Natural killer cell (primary cell): ENCODE data around the gene TRIM3. TPM values are rescaled to one million over a fixed set of nuclear protein-coding genes. Genes with fewer than 3 reads are reported as not detected.
A peak's percentile ranks its signal among the peaks of the same experiment; 100 is the strongest.

Source experiments
- ATAC-seq, 3 donors: fragments of 150-1000 bp in 2 of 3; fragments of 200-7000 bp in 1 of 3; cut with Tn5 transposase; 1 replicate in 1 of 3; 2 replicates in 2 of 3; pipeline ENCODE4 v1.10.0; 2021; ENCODE audit warnings: mild to moderate bottlenecking in 2 of 3, moderate library complexity in 2 of 3
- DNase-seq, 2 donors: peaks; one replicate each; pipeline versions ENCODE4 v3.0.0 to v3.0.0-alpha.2; 2013 to 2021; ENCODE audit warnings: mixed read lengths in 1 of 2
- H3K27ac ChIP-seq: one replicate; pipeline ENCODE4 v1.5.1; 2013; ENCODE audit warnings: mild to moderate bottlenecking, low read length
- H3K27me3 ChIP-seq: one replicate; pipeline ENCODE4 v1.6.1; 2013; ENCODE audit warnings: low read length; ENCODE audit not compliant: control insufficient read depth, insufficient read depth
- H3K36me3 ChIP-seq: one replicate; pipeline ENCODE4 v1.6.1; 2013; ENCODE audit warnings: low read length; ENCODE audit not compliant: control insufficient read depth, insufficient read depth
- H3K4me1 ChIP-seq: one replicate; pipeline ENCODE4 v1.6.1; 2013; ENCODE audit warnings: low read length; ENCODE audit not compliant: control insufficient read depth, insufficient read depth
- H3K4me3 ChIP-seq: one replicate; pipeline ENCODE4 v1.5.1; 2013; ENCODE audit warnings: low read length
- H3K9me3 ChIP-seq: one replicate; pipeline ENCODE4 v1.6.1; 2013; ENCODE audit warnings: low read length; ENCODE audit not compliant: control insufficient read depth, insufficient read depth
- H3K27ac Mint-ChIP-seq, 2 donors: one replicate each; pipeline ENCODE4 v1.8.0; 2022; ENCODE audit warnings: mild to moderate bottlenecking in 2 of 2, mixed read lengths in 2 of 2, moderate library complexity in 1 of 2
- H3K27me3 Mint-ChIP-seq, 2 donors: one replicate each; pipeline ENCODE4 v1.8.0; 2022; ENCODE audit warnings: low read depth in 2 of 2, mixed read lengths in 2 of 2
- H3K36me3 Mint-ChIP-seq: one replicate; pipeline ENCODE4 v1.8.0; 2022; ENCODE audit warnings: mixed read lengths
- H3K4me1 Mint-ChIP-seq, 2 donors: one replicate each; pipeline ENCODE4 v1.8.0; 2022; ENCODE audit warnings: mixed read lengths in 2 of 2
- H3K4me3 Mint-ChIP-seq: one replicate; pipeline ENCODE4 v1.8.0; 2022; ENCODE audit warnings: mild to moderate bottlenecking, moderate library complexity, mixed read lengths
- H3K9me3 Mint-ChIP-seq, 2 donors: one replicate each; pipeline ENCODE4 v1.8.0; 2022; ENCODE audit warnings: mixed read lengths in 2 of 2
- CTCF ChIP-seq: fragments of 200-600 bp; IDR thresholded peaks from one replicate; pipeline ENCODE4 v1.8.0; 2022; ENCODE audit warnings: antibody characterized with exemption
- WGBS: methylation state at CpG from one replicate; pipeline ENCODE4 v1.1.7; 2013; ENCODE audit warnings: missing lambda C conversion rate; ENCODE audit not compliant: insufficient coverage; 5-methylcytosine and 5-hydroxymethylcytosine counted together
- intact Hi-C: fragments of 100-400 bp; cut with micrococcal nuclease; formaldehyde crosslinking; loops from one replicate; pipeline ENCODE4 v1.14.2; 2022
- total RNA-seq, 4 donors: library from RNA; stranded (reverse); fragments of 120-200 nt in 1 of 4; gene quantifications; one replicate each; pipeline versions ENCODE4 v1.2.3 to v1.2.4, GENCODE V29; 2013 to 2022

Gene TRIM3
- total RNA-seq, 3 donors from 2014 or later (not counting 1 experiment from before 2014, with no cell fraction given), result 26.4 to 30.9 (median 26.5) TPM

GRCh38 chr11:6472934-6473333, 807 bp downstream of the TRIM3 start:
- H3K36me3 ChIP-seq, result peaks cover 3% of the 10 kb centered on the region
- H3K27me3 ChIP-seq, result no peaks in the 10 kb centered on the region
- peaks cover 18% of the 10 kb centered on the region for H3K4me1 ChIP-seq
- ATAC-seq (no peak), DNase-seq (no peak)
- 80% methylated on average over 1 of the region's 1 CpG for WGBS
- Mint-ChIP-seq H3K36me3 (no peaks in the 10 kb centered on the region), H3K27ac (peak overlapping the region; percentile 80 to 89), H3K4me1 (peaks cover 13 to 21% of the 10 kb centered on the region in 2 donors), H3K27me3 (no peaks in the 10 kb centered on the region), H3K4me3 (peak overlapping the region; percentile 65), H3K9me3 (no peaks in the 10 kb centered on the region)
- no peaks in the 10 kb centered on the region for H3K9me3 ChIP-seq
- intact Hi-C loops, result no loop called here
- no peak overlapping the region for H3K27ac ChIP-seq
- no peak overlapping the region for H3K4me3 ChIP-seq
- TF ChIP-seq CTCF, result no peak

- 100% methylated on average over 1 of the region's 1 CpG for WGBS
- Mint-ChIP-seq H3K9me3 (no peaks in the 10 kb centered on the region), H3K27ac (no peak overlapping the region), H3K4me1 (peaks cover 13 to 21% of the 10 kb centered on the region in 2 donors), H3K27me3 (no peaks in the 10 kb centered on the region), H3K4me3 (no peak overlapping the region), H3K36me3 (no peaks in the 10 kb centered on the region)
- Histone ChIP-seq H3K4me3 (no peak overlapping the region), H3K9me3 (no peaks in the 10 kb centered on the region), H3K27me3 (no peaks in the 10 kb centered on the region), H3K4me1 (peaks cover 18% of the 10 kb centered on the region), H3K27ac (no peak overlapping the region), H3K36me3 (no peaks in the 10 kb centered on the region)
- no peak for TF ChIP-seq CTCF
- intact Hi-C loops, result no loop called here
- DNase-seq (no peak), ATAC-seq (no peak)
These were observed 4.1 kb downstream of the TRIM3 start for GRCh38 chr11:6469599-6469998.

- Histone ChIP-seq H3K4me1 (peaks cover 13% of the 10 kb centered on the region), H3K4me3 (no peak overlapping the region), H3K27me3 (no peaks in the 10 kb centered on the region), H3K9me3 (no peaks in the 10 kb centered on the region), H3K27ac (no peak overlapping the region), H3K36me3 (peaks cover 3% of the 10 kb centered on the region)
- Mint-ChIP-seq H3K27ac (no peak overlapping the region), H3K4me3 (no peak overlapping the region), H3K27me3 (no peaks in the 10 kb centered on the region), H3K4me1 (peaks cover 8 to 18% of the 10 kb centered on the region in 2 donors), H3K36me3 (no peaks in the 10 kb centered on the region), H3K9me3 (no peaks in the 10 kb centered on the region)
- ATAC-seq (no peak), DNase-seq (peak in 1 of 2 donors; percentile 16)
- intact Hi-C loops, result no loop called here
- WGBS, result 57% methylated on average over 6 of the region's 6 CpGs
- TF ChIP-seq CTCF, result no peak
These were observed 4.8 kb downstream of the TRIM3 start for GRCh38 chr11:6468712-6469495.

GRCh38 chr11:6459099-6459450, 14.7 kb downstream of the TRIM3 start:
- H3K4me3 Mint-ChIP-seq, result no peak overlapping the region
- no peak overlapping the region for H3K4me3 ChIP-seq
- H3K27ac ChIP-seq, result no peak overlapping the region
- H3K27me3 ChIP-seq, result no peaks in the 10 kb centered on the region
- peaks cover 5% of the 10 kb centered on the region for H3K36me3 Mint-ChIP-seq
- DNase-seq (no peak), ATAC-seq (no peak)
- intact Hi-C loops, result no loop called here
- H3K4me1 ChIP-seq, result no peaks in the 10 kb centered on the region
- no peaks in the 10 kb centered on the region for H3K9me3 Mint-ChIP-seq
- H3K27me3 Mint-ChIP-seq, result no peaks in the 10 kb centered on the region
- H3K36me3 ChIP-seq, result peaks cover 26% of the 10 kb centered on the region
- H3K27ac Mint-ChIP-seq, result no peak overlapping the region
- no peaks in the 10 kb centered on the region for H3K4me1 Mint-ChIP-seq
- 75% methylated on average over 1 of the region's 1 CpG for WGBS
- TF ChIP-seq CTCF, result no peak
- no peaks in the 10 kb centered on the region for H3K9me3 ChIP-seq
